ENCODE measurements around the gene B4GALT4.

The B4GALT4 gene

GRCh38 chr3:119207512-119207875 is 33.2 kb downstream of the B4GALT4 start:
- ChIA-PET CTCF (interaction anchor here (0.8 to 2.0 kb wide), 3 partner anchors 10 to 38 kb away, joined by 3 to 6 read pairs (median 5); no protein-coding TSS in a partner anchor), POLR2A (no interaction called here)
- no peak for DNase-seq (ENCODE audit: extremely low spot score)
- no peak for TF ChIP-seq CTCF (IDR thresholded peaks at IDR 0.05; ENCODE audit: control extremely low read depth, extremely low read depth, low read depth, missing control alignments)

GRCh38 chr3:119206611-119207511 is 33.8 kb downstream of the B4GALT4 start:
- DNase-seq (ENCODE audit: extremely low spot score): no peak
- no peak for TF ChIP-seq CTCF (IDR thresholded peaks at IDR 0.05; ENCODE audit: control extremely low read depth, extremely low read depth, low read depth, missing control alignments)
- ChIA-PET CTCF (interaction anchor here (0.8 to 2.0 kb wide), 3 partner anchors 9 to 39 kb away, joined by 3 to 6 read pairs (median 5); no protein-coding TSS in a partner anchor), POLR2A (no interaction called here)

- no peak for DNase-seq (ENCODE audit: extremely low spot score)
- TF ChIP-seq CTCF (IDR thresholded peaks at IDR 0.05; ENCODE audit: control extremely low read depth, extremely low read depth, low read depth, missing control alignments): no peak
- CTCF ChIA-PET: interaction anchor here (1.0 to 2.4 kb wide), 2 partner anchors 11 to 322 kb away, joined by 3 to 5 read pairs; no protein-coding TSS in a partner anchor
- POLR2A ChIA-PET: no interaction called here
Measured at GRCh38 chr3:119205685-119206084, 35.0 kb downstream of the B4GALT4 start.

- ChIA-PET CTCF (interaction anchor here (1.0 to 2.4 kb wide), 2 partner anchors 11 to 321 kb away, joined by 3 to 5 read pairs; no protein-coding TSS in a partner anchor), POLR2A (no interaction called here)
- DNase-seq (ENCODE audit: extremely low spot score): no peak
- TF ChIP-seq CTCF (IDR thresholded peaks at IDR 0.05; ENCODE audit: control extremely low read depth, extremely low read depth, low read depth, missing control alignments): no peak
Measured at GRCh38 chr3:119205209-119205608, 35.5 kb downstream of the B4GALT4 start.

GRCh38 chr3:119195911-119196310 is 44.8 kb downstream of the B4GALT4 start:
- ChIA-PET POLR2A (no interaction called here), CTCF (no interaction called here)
- DNase-seq (ENCODE audit: extremely low spot score): no peak
- no peak for TF ChIP-seq CTCF (IDR thresholded peaks at IDR 0.05; ENCODE audit: control extremely low read depth, extremely low read depth, low read depth, missing control alignments)

- DNase-seq (ENCODE audit: extremely low spot score): no peak
- TF ChIP-seq CTCF (IDR thresholded peaks at IDR 0.05; ENCODE audit: control extremely low read depth, extremely low read depth, low read depth, missing control alignments): no peak
- ChIA-PET POLR2A (no interaction called here), CTCF (no interaction called here)
Measured at GRCh38 chr3:119195151-119195476, 45.6 kb downstream of the B4GALT4 start.

Measured in GM10248 (cell line).